Ascending aorta (tissue), 2 donors: ENCODE data around the gene TINCR. TPM values are rescaled to one million over a fixed set of nuclear protein-coding genes. Genes with fewer than 3 reads are reported as not detected.

Experiments used
- DNase-seq, 2 donors: peaks; one replicate each; pipeline ENCODE4 v3.0.0-alpha.2; 2019; ENCODE audit warnings: low spot score in 2 of 2
- H3K27ac ChIP-seq, 2 donors: fragments of 200-600 bp; sonication (generic); one replicate each; pipeline ENCODE4 v1.5.1; 2016 to 2017; ENCODE audit warnings: mild to moderate bottlenecking in 1 of 2
- H3K27me3 ChIP-seq: fragments of 200-600 bp; sonication (generic); one replicate; pipeline ENCODE4 v1.5.1; 2017
- H3K36me3 ChIP-seq, 2 donors: fragments of 200-600 bp; sonication (generic); one replicate each; pipeline ENCODE4 v1.5.1; 2016
- H3K4me1 ChIP-seq, 2 donors: fragments of 200-600 bp; sonication (generic); one replicate each; pipeline ENCODE4 v1.5.1; 2016 to 2017; ENCODE audit warnings: mild to moderate bottlenecking in 1 of 2
- H3K4me3 ChIP-seq, 2 donors: fragments of 200-600 bp; sonication (generic); one replicate each; pipeline ENCODE4 v1.5.1; 2016 to 2017; ENCODE audit warnings: mild to moderate bottlenecking in 1 of 2
- H3K9me3 ChIP-seq, 2 donors: fragments of 200-600 bp; sonication (generic); one replicate each; pipeline ENCODE4 v1.5.1; 2016
- CTCF ChIP-seq, 3 experiments: fragments of 200-600 bp in 2 of 3; fragments of 450-650 bp in 1 of 3; sonication (generic) in 2 of 3; IDR thresholded peaks; one replicate each; pipeline ENCODE4 v1.5.1; 2016 to 2019; ENCODE audit warnings: antibody characterized with exemption in 3 of 3, mild to moderate bottlenecking in 1 of 3, moderate library complexity in 1 of 3
- intact Hi-C: fragments of 100-400 bp; cut with DNase I; formaldehyde crosslinking; loops from one replicate; pipeline ENCODE4 v1.15.1; 2023
- total RNA-seq: library from RNA; depleted of rRNA; stranded (reverse); fragments of >200 nt; gene quantifications from one replicate; pipeline ENCODE4 v1.1.0, GENCODE V29; 2016

TINCR gene
- total RNA-seq, 1 donor from 2014 or later = not detected

GRCh38 chr19:5562280-5562679, 5.5 kb downstream of the TINCR start:
- intact Hi-C loops = no loop called here
- DNase-seq = no peak
- Histone ChIP-seq H3K4me3 (no peak overlapping the region), H3K9me3 (peaks cover 6 to 12% of the 10 kb centered on the region in 2 donors), H3K36me3 (no peaks in the 10 kb centered on the region), H3K27me3 (no peaks in the 10 kb centered on the region), H3K27ac (no peak overlapping the region), H3K4me1 (no peaks in the 10 kb centered on the region)
- TF ChIP-seq CTCF (IDR thresholded peaks at IDR 0.05) = no peak

- Histone ChIP-seq H3K4me1 (no peaks in the 10 kb centered on the region), H3K27ac (no peak overlapping the region), H3K36me3 (no peaks in the 10 kb centered on the region), H3K27me3 (no peaks in the 10 kb centered on the region), H3K4me3 (no peak overlapping the region), H3K9me3 (peaks cover 6 to 12% of the 10 kb centered on the region in 2 donors)
- DNase-seq = no peak
- TF ChIP-seq CTCF (IDR thresholded peaks at IDR 0.05) = no peak
- intact Hi-C loops = no loop called here
These were observed 6.2 kb downstream of the TINCR start for GRCh38 chr19:5561559-5561958.

- Histone ChIP-seq H3K27me3 (no peaks in the 10 kb centered on the region), H3K4me3 (no peak overlapping the region), H3K9me3 (peaks cover 6 to 12% of the 10 kb centered on the region in 2 donors), H3K36me3 (no peaks in the 10 kb centered on the region), H3K27ac (no peak overlapping the region), H3K4me1 (no peaks in the 10 kb centered on the region)
- intact Hi-C loops = no loop called here
- TF ChIP-seq CTCF (IDR thresholded peaks at IDR 0.05) = no peak
- DNase-seq = no peak
These were observed 7.6 kb downstream of the TINCR start for GRCh38 chr19:5560156-5560555.

- Histone ChIP-seq H3K36me3 (no peaks in the 10 kb centered on the region), H3K27ac (no peak overlapping the region), H3K4me1 (no peaks in the 10 kb centered on the region), H3K27me3 (no peaks in the 10 kb centered on the region), H3K9me3 (peaks cover 6 to 12% of the 10 kb centered on the region in 2 donors), H3K4me3 (no peak overlapping the region)
- intact Hi-C loops = no loop called here
- no peak for TF ChIP-seq CTCF (IDR thresholded peaks at IDR 0.05)
- no peak for DNase-seq
These were observed 8.0 kb downstream of the TINCR start for GRCh38 chr19:5559804-5560133.

- no peaks in the 10 kb centered on the region for H3K27me3 ChIP-seq
- H3K36me3 ChIP-seq = no peaks in the 10 kb centered on the region
- no peak for TF ChIP-seq CTCF (IDR thresholded peaks at IDR 0.05)
- intact Hi-C loops = no loop called here
- peaks cover 6 to 12% of the 10 kb centered on the region in 2 donors for H3K9me3 ChIP-seq
- H3K27ac ChIP-seq = no peak overlapping the region
- no peaks in the 10 kb centered on the region for H3K4me1 ChIP-seq
- H3K4me3 ChIP-seq = no peak overlapping the region
- DNase-seq = no peak
These were observed 9.6 kb downstream of the TINCR start for GRCh38 chr19:5558101-5558621.

- Histone ChIP-seq H3K36me3 (no peaks in the 10 kb centered on the region), H3K4me1 (no peaks in the 10 kb centered on the region), H3K27me3 (no peaks in the 10 kb centered on the region), H3K4me3 (no peak overlapping the region), H3K27ac (no peak overlapping the region), H3K9me3 (peaks cover 6 to 12% of the 10 kb centered on the region in 2 donors)
- no peak for DNase-seq
- intact Hi-C loops = no loop called here
- TF ChIP-seq CTCF (IDR thresholded peaks at IDR 0.05) = no peak
These were observed 10.1 kb downstream of the TINCR start for GRCh38 chr19:5557691-5558090.
